Natural killer cell treated with Interleukin-12 subunit alpha and Interleukin-12 subunit beta and Interleukin-15 and Interleukin-18, amount 100 ng/mL, for 72 hours (primary cell): Measurements from ENCODE around the gene ACSL6. TPM values are rescaled to one million over a fixed set of nuclear protein-coding genes. Genes with fewer than 3 reads are reported as not detected.

ENCODE experiments used
- ATAC-seq, 2 donors: fragments of 150-1000 bp; cut with Tn5 transposase in 1 of 2; sonication (Bioruptor Pico), chemical (Tn5 transposase) in 1 of 2; 2 replicates each; pipeline ENCODE4 v1.10.0; 2021
- DNase-seq: peaks from one replicate; pipeline ENCODE4 v3.0.0; 2022; ENCODE audit warnings: low spot score
- H3K27ac Mint-ChIP-seq, 2 donors: 1 replicate in 1 of 2; 2 replicates in 1 of 2; pipeline ENCODE4 v1.8.0; 2022; ENCODE audit warnings: mixed read lengths in 2 of 2, mild to moderate bottlenecking in 1 of 2, moderate library complexity in 1 of 2
- H3K27me3 Mint-ChIP-seq, 2 donors: 1 replicate in 1 of 2; 2 replicates in 1 of 2; pipeline ENCODE4 v1.8.0; 2022; ENCODE audit warnings: mixed read lengths in 2 of 2
- H3K36me3 Mint-ChIP-seq: one replicate; pipeline ENCODE4 v1.8.0; 2022; ENCODE audit warnings: mixed read lengths
- H3K4me1 Mint-ChIP-seq, 2 donors: 1 replicate in 1 of 2; 2 replicates in 1 of 2; pipeline ENCODE4 v1.8.0; 2022; ENCODE audit warnings: low read depth in 2 of 2, mixed read lengths in 2 of 2, mild to moderate bottlenecking in 1 of 2
- H3K4me3 Mint-ChIP-seq: one replicate; pipeline ENCODE4 v1.8.0; 2022; ENCODE audit warnings: mixed read lengths
- H3K9me3 Mint-ChIP-seq: 2 replicates; pipeline ENCODE4 v1.8.0; 2022; ENCODE audit warnings: mixed read lengths
- total RNA-seq, 2 donors: library from RNA; stranded (reverse); gene quantifications; one replicate each; pipeline ENCODE4 v1.2.3, GENCODE V29; 2022

The ACSL6 gene
- total RNA-seq, 2 donors from 2014 or later: 0.67 to 1.5 TPM

DNA sequence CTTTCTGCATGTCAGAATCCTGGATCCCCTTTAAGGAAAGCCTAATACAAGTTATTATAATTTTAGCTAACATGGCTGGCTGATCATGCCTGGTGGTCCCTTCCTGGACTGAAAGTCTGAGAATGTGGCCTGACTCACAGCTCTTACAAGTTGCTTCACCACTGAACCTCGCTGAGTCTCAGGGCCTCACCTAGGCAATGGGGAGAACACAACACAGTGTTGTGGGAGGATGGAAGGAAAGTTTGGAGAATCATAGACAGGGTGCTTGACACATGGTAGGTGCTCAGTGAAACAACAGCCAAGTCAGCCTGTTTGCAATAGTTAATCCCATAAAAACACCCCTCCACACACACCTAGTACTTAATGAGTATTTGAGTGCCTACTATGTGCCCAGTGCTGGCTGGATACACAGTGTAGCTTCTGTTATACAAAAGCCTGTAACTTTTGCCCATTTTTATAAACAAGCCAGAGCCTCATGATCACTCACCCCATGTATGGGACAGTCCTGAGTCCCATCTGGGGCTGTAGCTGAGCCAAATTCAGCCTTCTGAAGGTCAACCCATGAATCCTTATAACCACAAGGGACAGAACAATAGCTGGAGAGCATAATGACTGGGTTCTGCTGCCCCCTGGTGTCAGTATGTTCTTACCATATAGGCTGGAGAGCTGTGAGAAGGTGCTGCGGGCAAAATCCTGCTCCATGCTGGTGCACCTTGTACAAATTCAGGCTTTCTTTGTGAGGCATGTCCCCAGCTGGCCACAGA is 3.9 kb downstream of the ACSL6 start:
- H3K27ac Mint-ChIP-seq: no peak overlapping the region
- H3K9me3 Mint-ChIP-seq: no peaks in the 10 kb centered on the region
- peaks cover 15 to 21% of the 10 kb centered on the region in 2 donors for H3K4me1 Mint-ChIP-seq
- peaks cover 20 to 25% of the 10 kb centered on the region in 2 donors for H3K27me3 Mint-ChIP-seq
- H3K4me3 Mint-ChIP-seq: no peak overlapping the region
- peak; percentile 69 to 77 for ATAC-seq
- no peaks in the 10 kb centered on the region for H3K36me3 Mint-ChIP-seq
- DNase-seq: peak; percentile 72

DNA sequence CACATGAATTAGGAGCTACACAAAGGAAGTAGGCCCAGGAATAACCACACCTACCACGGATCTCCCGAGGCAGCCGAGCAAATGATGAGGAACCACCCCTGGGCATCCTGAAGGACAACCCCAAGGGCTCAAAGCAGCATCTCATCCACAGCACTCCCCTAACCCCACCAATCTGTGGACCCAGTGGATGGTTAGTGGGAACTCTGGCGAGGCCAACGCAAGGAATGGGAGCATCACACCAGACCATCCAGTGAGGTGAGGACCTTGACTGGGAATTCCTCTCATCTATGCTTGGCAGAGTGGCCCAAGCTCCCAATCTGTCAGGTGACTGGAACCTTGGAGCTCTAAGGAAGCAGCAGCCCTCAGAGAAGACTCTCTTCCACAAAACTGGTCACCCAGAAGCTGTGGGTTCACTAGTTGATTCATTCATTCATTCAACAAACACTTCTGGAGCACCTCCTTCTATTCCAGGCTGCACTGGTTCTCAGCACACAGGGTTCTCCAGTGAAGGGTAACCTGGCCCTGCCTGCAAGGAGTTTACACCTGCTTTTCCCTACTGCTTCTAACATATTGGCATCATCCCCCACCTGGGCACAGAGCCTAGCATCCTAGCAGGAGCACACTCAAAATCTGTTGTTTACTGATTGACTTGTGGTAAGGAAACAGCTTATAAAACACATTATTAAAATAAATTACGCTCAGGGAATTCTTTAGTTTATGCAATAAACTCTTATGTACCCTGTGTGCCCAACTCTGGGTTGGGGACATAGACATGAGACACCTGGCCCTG is 4.9 kb downstream of the ACSL6 start:
- no peak overlapping the region for H3K4me3 Mint-ChIP-seq
- no peak for ATAC-seq
- H3K27ac Mint-ChIP-seq: no peak overlapping the region
- H3K9me3 Mint-ChIP-seq: no peaks in the 10 kb centered on the region
- peaks cover 20 to 28% of the 10 kb centered on the region in 2 donors for H3K27me3 Mint-ChIP-seq
- no peak for DNase-seq
- H3K4me1 Mint-ChIP-seq: peaks cover 24% of the 10 kb centered on the region in 2 donors
- H3K36me3 Mint-ChIP-seq: no peaks in the 10 kb centered on the region

DNA sequence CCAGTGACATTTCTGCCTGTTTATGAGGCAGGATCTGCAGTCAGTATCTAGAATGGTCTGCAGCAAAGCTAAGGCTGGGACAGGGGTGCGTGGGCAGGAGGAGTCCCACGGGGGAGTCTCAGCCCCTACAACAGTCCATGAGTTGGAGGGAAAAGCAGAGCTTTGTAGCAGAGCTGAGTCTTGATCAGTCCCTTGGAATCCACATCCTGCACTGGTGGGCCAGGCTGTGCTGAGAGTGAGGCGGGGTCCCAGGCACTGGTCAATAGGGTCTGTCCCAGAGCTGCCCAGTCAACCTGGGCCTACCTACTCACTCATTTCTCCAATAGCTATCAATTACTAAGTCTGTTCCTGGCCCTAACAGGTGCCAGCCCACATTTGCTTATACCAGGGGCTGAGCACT is 5.9 kb downstream of the ACSL6 start:
- Mint-ChIP-seq H3K4me3 (no peak overlapping the region), H3K27me3 (peaks cover 18 to 22% of the 10 kb centered on the region in 2 donors), H3K4me1 (peaks cover 26 to 32% of the 10 kb centered on the region in 2 donors), H3K9me3 (no peaks in the 10 kb centered on the region), H3K36me3 (no peaks in the 10 kb centered on the region), H3K27ac (no peak overlapping the region)
- ATAC-seq: no peak
- no peak for DNase-seq

DNA sequence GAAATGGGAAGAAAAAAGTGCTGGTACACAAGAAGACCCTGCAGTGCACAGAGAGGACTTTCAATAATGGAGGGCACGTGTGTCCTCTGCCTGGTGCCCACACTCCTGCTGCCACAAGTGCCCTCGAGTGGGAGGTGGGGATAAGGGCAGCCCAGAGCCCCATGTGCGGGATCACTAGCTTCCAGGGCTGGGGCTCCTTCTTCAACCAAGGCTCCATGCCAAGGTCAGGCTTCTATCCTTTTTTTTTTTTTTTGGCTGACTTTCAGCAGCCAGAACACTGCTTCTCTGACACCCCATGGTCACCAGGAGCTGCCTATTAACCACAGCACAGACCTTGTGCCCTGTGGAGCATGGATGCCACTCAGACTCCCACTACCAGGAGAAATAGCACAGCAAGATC is 7.5 kb downstream of the ACSL6 start:
- H3K27me3 Mint-ChIP-seq: peaks cover 8 to 11% of the 10 kb centered on the region in 2 donors
- no peaks in the 10 kb centered on the region for H3K9me3 Mint-ChIP-seq
- no peak overlapping the region for H3K27ac Mint-ChIP-seq
- H3K4me3 Mint-ChIP-seq: no peak overlapping the region
- no peak for ATAC-seq
- H3K36me3 Mint-ChIP-seq: no peaks in the 10 kb centered on the region
- H3K4me1 Mint-ChIP-seq: peaks cover 25 to 27% of the 10 kb centered on the region in 2 donors
- no peak for DNase-seq

DNA sequence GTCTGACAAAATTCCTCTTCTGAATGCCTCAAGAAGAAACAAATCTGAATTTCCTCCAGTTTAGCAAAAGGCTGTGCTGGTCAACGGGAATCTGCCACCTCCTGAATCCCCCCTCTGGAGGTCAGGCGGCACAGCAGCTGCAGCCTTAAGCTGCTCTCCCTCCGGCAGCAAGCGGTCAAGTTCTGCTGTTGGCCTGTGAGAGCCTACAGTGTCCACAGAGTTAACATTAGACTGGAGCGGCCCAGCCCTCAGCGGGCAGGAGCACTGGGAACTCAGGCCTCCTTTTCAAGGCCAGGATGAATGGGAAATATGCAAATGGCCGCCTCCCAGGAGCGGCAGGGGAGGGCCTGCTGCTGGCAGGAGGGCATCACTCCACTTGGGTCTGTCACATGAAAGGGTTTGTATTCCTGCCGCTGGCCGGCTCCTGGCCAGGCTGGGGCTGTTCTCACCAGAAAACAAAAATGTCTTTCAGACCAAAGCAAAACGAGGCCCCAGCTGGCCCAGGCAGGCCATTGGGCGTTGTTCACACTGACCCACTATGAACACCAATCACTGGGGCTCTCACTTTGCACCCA is 8.2 kb downstream of the ACSL6 start:
- Mint-ChIP-seq H3K27me3 (peaks cover under 1 to 4% of the 10 kb centered on the region in 2 donors), H3K27ac (no peak overlapping the region), H3K4me3 (no peak overlapping the region), H3K4me1 (peaks cover 23 to 31% of the 10 kb centered on the region in 2 donors), H3K36me3 (no peaks in the 10 kb centered on the region), H3K9me3 (no peaks in the 10 kb centered on the region)
- ATAC-seq: no peak
- DNase-seq: no peak

DNA sequence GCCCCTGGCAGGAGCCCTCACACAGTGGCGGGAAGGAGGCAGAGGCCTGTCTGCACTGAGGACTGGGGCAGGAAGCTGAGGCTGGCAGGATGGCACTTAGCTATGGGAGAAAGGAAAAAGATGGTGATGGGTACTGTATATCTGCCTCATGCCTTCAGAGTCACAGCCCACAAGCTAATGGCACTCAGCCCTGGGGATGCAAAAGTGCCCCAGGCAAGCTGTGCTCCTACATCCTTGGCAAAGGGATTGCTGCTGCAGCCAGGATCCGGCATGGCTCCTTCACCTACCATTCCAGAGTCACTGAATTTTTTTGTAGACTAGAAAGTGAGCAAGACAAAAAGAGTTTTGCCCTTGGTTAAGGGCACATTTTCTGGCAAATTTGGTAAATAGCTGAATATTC is 8.7 kb downstream of the ACSL6 start:
- Mint-ChIP-seq H3K27me3 (peaks cover 0 to 4% of the 10 kb centered on the region in 2 donors), H3K36me3 (no peaks in the 10 kb centered on the region), H3K27ac (peak overlapping the region in 1 of 2 donors; percentile 33), H3K9me3 (no peaks in the 10 kb centered on the region), H3K4me1 (peaks cover 21 to 30% of the 10 kb centered on the region in 2 donors), H3K4me3 (no peak overlapping the region)
- no peak for ATAC-seq
- DNase-seq: no peak

DNA sequence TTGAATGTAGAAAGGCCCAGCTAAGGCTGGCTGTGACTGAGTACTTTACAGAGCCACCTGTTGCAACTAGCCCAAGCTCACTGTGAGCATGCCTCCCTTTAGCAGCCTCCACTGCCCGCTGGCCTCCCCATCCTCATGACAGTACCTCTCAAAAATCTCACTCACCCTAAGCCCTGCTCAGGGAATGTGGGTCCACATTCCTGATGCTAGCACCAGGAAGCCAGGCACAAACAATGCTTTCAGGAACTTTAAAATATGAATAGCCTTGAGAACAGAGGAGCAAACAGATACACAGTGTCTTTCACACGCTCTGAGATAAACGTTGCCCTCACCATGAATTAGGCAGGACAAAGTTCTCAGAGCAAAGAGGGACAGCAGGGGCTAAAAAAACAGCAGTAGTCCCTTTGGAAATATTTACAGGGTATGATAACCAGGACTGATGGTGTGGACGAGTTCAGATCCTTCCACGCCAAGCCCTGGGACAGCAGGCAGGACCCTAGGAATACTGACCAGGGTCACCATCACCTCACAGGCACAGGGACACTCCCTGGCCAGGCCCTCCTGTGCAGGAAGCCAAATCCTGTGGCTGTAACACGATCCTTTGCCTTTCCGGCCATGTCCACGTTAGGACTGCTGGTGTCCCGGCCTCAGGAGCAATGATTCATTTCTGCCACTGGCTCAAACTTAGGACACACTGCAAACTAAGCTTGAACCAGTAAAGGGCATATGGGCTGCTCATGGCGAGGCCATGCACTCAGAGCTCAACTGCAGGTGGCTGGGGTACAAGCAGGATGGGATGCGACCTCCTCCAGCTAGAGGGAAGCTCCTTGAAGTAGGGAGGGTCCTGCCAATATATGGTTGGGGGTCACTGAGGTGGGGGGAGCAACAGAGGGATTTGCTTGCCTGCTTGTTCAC is 9.6 kb downstream of the ACSL6 start:
- no peaks in the 10 kb centered on the region for H3K36me3 Mint-ChIP-seq
- DNase-seq (no peak), ATAC-seq (no peak)
- H3K4me1 Mint-ChIP-seq: peaks cover 21 to 28% of the 10 kb centered on the region in 2 donors
- H3K9me3 Mint-ChIP-seq: no peaks in the 10 kb centered on the region
- no peak overlapping the region for H3K4me3 Mint-ChIP-seq
- peak overlapping the region in 1 of 2 donors; percentile 33 for H3K27ac Mint-ChIP-seq
- H3K27me3 Mint-ChIP-seq: peaks cover 0 to 4% of the 10 kb centered on the region in 2 donors

DNA sequence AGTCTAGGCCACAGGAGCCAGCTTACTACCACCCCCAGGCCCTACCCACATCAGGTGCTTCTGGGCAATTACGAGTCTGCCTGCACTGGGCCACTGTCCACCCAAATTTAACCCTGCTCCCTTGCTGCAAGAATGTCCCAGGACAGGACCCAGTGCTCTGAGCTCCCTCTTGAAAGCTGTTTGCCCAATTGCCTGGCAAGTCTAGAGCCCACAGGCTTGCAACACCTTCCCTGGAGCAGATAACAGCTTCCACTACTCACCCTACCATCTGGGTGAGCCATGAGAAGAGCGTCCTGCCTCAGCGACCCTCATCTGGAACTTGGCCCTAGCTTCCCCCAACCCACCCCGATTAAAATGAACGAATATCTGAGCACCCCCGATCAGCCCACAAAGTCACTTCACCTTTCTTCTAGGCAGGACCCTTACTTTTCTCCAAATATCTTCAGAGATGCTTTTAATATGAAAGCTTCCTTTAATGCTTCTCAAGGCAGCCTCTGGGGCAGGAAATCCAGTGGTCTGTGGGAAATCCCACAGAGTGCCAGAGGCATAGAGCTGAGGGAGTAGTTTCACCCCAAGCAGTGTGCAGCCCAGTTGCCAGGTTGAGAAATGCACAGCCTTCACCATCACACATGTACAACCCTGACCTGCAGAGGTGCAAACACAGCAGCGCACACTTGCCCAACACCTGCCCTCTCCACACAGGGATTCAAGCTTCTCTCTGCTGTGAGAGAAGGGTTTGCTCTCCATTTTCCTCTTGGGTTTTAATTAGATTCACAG is 10.6 kb downstream of the ACSL6 start:
- DNase-seq (peak; percentile 75), ATAC-seq (peak; percentile 85 to 87)
- H3K9me3 Mint-ChIP-seq: no peaks in the 10 kb centered on the region
- H3K4me3 Mint-ChIP-seq: peak overlapping the region; percentile 63
- H3K4me1 Mint-ChIP-seq: peaks cover 26 to 28% of the 10 kb centered on the region in 2 donors
- no peaks in the 10 kb centered on the region for H3K36me3 Mint-ChIP-seq
- H3K27me3 Mint-ChIP-seq: peaks cover 0 to 4% of the 10 kb centered on the region in 2 donors
- H3K27ac Mint-ChIP-seq: peak overlapping the region; percentile 6 to 36

DNA sequence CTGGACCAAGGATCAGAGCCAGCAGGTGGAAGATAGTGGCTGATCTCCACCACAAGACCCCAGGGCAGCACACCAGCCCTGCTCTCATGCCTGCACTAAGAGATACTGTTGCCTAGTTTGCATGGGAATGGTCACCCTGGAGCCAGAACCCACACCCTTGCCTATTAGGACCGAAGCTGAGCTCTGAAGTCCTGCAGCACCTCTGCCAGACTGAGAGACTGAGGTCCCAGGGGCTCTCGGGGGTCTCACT is 11.3 kb downstream of the ACSL6 start:
- Mint-ChIP-seq H3K4me1 (peaks cover 26 to 28% of the 10 kb centered on the region in 2 donors), H3K4me3 (no peak overlapping the region), H3K27ac (no peak overlapping the region), H3K36me3 (no peaks in the 10 kb centered on the region), H3K27me3 (peaks cover 0 to 4% of the 10 kb centered on the region in 2 donors), H3K9me3 (no peaks in the 10 kb centered on the region)
- no peak for ATAC-seq
- DNase-seq: no peak

DNA sequence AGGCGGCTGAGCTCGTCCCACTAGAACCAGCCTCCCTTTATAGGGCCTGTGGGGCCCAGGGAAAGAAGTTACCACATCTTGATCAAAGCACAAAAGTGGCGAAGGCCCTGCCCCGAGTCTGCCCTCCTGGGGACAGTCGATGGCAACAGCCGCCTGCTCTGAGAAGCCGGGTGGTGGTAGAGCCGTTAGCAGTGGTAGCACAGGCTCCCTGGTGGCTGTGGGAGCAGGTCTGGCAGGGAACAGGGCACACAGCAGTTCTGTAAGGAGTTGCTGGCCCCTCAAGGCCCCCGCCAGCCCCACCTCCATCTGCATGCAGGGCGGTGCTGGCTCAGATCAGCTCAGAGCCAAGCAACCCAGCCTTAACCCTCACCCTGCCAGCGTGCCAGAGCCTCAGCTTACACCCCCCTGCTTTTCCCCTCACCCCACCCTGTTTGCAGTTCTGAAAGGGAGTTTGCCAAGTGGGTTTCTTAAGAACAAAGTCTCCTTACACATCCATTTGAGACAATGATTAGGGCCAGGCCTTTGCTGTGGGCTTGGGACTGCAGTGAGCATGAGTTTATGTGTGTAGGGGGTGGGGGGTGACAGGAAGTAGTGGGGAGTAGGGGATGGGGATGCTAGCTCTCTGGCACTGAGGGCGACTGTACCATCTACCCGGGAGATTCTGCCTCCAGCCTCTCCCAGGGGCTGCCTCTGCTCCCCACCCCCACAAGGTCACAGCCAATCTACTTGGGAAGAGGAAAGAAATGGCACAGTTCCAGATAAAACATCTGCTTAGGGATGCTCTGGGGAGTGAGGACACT is 11.8 kb downstream of the ACSL6 start:
- peaks cover 0 to 4% of the 10 kb centered on the region in 2 donors for H3K27me3 Mint-ChIP-seq
- ATAC-seq (no peak), DNase-seq (no peak)
- H3K4me1 Mint-ChIP-seq: peaks cover 26 to 28% of the 10 kb centered on the region in 2 donors
- no peaks in the 10 kb centered on the region for H3K9me3 Mint-ChIP-seq
- no peak overlapping the region for H3K4me3 Mint-ChIP-seq
- H3K36me3 Mint-ChIP-seq: no peaks in the 10 kb centered on the region
- H3K27ac Mint-ChIP-seq: no peak overlapping the region

DNA sequence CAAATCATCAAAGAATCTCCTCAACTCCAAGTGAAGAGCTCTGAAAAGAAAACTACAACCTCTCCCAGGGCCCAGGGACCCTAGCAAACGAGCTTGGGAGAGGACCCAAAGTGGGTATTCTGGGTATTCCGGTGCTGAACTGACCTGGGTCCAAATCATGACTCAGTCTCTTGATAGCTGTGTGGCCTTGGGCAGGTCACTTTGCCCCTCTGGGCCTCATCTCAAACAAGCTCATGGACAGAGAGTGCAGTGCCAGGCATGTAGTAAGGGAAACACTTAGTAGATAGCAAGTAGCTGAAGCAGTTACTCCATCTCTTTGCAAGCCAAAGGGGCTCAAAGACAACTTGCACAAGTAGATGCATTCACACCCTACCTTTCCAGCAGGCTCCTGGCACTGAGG is 12.4 kb downstream of the ACSL6 start:
- no peaks in the 10 kb centered on the region for H3K9me3 Mint-ChIP-seq
- no peaks in the 10 kb centered on the region for H3K36me3 Mint-ChIP-seq
- DNase-seq: no peak
- H3K4me3 Mint-ChIP-seq: no peak overlapping the region
- no peak overlapping the region for H3K27ac Mint-ChIP-seq
- peaks cover 26 to 28% of the 10 kb centered on the region in 2 donors for H3K4me1 Mint-ChIP-seq
- no peak for ATAC-seq
- H3K27me3 Mint-ChIP-seq: peaks cover 0 to 4% of the 10 kb centered on the region in 2 donors

DNA sequence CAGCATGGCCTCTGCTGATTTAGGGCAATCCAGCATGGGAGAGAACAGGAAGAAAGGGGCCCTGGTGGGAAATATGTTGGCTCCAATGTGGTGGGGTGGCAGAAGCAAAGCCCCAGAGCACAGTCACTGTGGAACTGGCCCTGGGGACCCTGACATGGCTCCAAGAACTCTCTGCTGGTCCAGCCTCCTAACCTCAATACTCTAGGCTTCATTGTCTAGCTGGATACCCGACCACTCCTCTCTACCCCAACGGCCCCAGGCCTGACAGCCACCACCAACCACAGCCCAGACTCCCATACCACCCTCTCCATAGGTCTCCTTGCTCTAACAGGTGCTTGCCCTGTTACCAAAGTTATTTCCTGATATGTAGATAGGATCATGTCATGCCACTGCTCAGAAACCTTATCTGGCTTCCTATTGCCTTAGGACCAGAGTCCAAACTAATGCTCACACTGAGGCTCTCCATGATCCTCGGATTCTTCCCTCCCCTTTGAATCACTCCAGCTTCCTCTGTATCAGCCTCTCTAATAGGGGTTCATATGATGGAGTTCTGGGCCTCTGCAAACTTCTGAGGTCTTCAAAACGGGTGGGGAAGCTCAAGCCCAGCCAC is 12.9 kb downstream of the ACSL6 start:
- no peak overlapping the region for H3K4me3 Mint-ChIP-seq

More for the DNA sequence above, 12.9 kb downstream of the ACSL6 start:
- Mint-ChIP-seq H3K27ac (no peak overlapping the region), H3K36me3 (no peaks in the 10 kb centered on the region), H3K4me1 (peaks cover 26 to 28% of the 10 kb centered on the region in 2 donors), H3K27me3 (peaks cover 0 to 4% of the 10 kb centered on the region in 2 donors), H3K9me3 (no peaks in the 10 kb centered on the region)
- DNase-seq: no peak
- ATAC-seq: no peak
